Mononuclear cell (primary cell): Measurements from ENCODE around the gene MC1R. TPM values are rescaled to one million over a fixed set of nuclear protein-coding genes. Genes with fewer than 3 reads are reported as not detected.
"Not testable (repeated sequence)": the region's sequence is repeated elsewhere in the genome, so short reads cannot be mapped to it uniquely, and the experiment has no call there.

Source experiments
- H3K27me3 ChIP-seq: 2 replicates; pipeline ENCODE4 v1.6.0; 2011; ENCODE audit warnings: low read length, control low read depth; ENCODE audit not compliant: insufficient read depth
- H3K4me1 ChIP-seq: 2 replicates; pipeline ENCODE4 v1.5.1; 2011; ENCODE audit warnings: mild to moderate bottlenecking, low read length, control low read depth; ENCODE audit not compliant: insufficient read depth
- H3K4me3 ChIP-seq: 2 replicates; pipeline ENCODE4 v1.5.1; 2011; ENCODE audit warnings: mild to moderate bottlenecking, low read length, moderate library complexity
- H3K9me3 ChIP-seq: 2 replicates; pipeline ENCODE4 v1.5.1; 2011; ENCODE audit warnings: low read depth, mild to moderate bottlenecking, control low read depth, low read length
- total RNA-seq: library from RNA; depleted of rRNA; stranded (reverse); fragments of >200 nt; gene quantifications from one replicate; pipeline ENCODE4 v1.2.3, GENCODE V29; 2012

Gene MC1R
- total RNA-seq, 1 donor = 2.7 TPM

DNA sequence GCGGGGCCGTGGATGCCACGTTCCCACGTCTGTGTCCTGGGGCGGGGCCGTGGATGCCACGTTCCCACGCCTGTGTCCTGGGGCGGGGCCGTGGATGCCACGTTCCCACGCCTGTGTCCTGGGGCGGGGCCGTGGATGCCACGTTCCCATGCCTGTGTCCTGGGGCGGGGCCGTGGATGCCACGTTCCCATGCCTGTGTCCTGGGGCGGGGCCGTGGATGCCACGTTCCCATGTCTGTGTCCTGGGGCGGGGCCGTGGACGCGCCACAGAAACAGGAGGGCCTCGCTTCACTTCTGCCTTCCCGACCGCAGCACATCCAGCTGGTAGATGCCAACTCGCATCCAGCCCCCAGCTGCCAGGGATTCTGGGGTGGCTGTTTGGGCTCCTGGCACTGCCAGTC, 15.4 kb downstream of the MC1R start:
- not testable (repeated sequence) for H3K27me3 ChIP-seq, H3K4me1 ChIP-seq, H3K4me3 ChIP-seq, H3K9me3 ChIP-seq

DNA sequence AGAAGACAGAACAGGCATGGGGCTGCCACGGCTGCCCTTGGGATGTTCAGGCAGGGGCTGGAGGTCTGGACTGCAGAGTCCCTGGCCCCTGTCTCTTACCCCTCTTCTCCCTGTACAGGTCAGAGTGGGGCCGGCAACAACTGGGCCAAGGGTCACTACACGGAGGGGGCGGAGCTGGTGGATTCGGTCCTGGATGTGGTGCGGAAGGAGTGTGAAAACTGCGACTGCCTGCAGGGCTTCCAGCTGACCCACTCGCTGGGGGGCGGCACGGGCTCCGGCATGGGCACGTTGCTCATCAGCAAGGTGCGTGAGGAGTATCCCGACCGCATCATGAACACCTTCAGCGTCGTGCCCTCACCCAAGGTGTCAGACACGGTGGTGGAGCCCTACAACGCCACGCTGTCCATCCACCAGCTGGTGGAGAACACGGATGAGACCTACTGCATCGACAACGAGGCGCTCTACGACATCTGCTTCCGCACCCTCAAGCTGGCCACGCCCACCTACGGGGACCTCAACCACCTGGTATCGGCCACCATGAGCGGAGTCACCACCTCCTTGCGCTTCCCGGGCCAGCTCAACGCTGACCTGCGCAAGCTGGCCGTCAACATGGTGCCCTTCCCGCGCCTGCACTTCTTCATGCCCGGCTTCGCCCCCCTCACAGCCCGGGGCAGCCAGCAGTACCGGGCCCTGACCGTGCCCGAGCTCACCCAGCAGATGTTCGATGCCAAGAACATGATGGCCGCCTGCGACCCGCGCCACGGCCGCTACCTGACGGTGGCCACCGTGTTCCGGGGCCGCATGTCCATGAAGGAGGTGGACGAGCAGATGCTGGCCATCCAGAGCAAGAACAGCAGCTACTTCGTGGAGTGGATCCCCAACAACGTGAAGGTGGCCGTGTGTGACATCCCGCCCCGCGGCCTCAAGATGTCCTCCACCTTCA, 16.2 kb downstream of the MC1R start:
- Histone ChIP-seq H3K4me3 (no peak overlapping the region), H3K4me1 (no peaks in the 10 kb centered on the region), H3K9me3 (no peaks in the 10 kb centered on the region), H3K27me3 (no peaks in the 10 kb centered on the region)

DNA sequence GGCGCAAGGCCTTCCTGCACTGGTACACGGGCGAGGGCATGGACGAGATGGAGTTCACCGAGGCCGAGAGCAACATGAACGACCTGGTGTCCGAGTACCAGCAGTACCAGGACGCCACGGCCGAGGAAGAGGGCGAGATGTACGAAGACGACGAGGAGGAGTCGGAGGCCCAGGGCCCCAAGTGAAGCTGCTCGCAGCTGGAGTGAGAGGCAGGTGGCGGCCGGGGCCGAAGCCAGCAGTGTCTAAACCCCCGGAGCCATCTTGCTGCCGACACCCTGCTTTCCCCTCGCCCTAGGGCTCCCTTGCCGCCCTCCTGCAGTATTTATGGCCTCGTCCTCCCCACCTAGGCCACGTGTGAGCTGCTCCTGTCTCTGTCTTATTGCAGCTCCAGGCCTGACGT, 17.0 kb downstream of the MC1R start:
- not testable (repeated sequence) for H3K9me3 ChIP-seq, H3K27me3 ChIP-seq, H3K4me3 ChIP-seq, H3K4me1 ChIP-seq

DNA sequence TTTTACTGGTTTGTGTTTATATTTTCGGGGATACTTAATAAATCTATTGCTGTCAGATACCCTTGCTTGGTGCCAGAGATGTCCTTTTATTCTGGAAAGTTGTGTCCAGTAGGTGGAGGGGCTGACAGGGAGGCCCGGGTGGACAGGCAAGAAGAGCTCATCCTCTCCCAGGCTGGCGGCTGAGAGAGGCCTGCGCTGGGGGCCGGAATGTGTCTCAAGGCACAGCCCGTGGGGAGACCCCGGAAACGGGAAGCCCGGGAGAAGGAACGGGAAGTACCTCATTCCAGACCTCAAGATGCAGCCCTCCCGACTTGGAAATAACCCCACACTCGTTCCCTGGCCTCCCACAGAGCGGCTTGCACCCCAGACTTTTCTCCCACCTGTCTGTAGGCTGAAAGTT, 17.4 kb downstream of the MC1R start:
- Histone ChIP-seq H3K9me3 (no peaks in the 10 kb centered on the region), H3K27me3 (no peaks in the 10 kb centered on the region), H3K4me1 (no peaks in the 10 kb centered on the region), H3K4me3 (no peak overlapping the region)

DNA sequence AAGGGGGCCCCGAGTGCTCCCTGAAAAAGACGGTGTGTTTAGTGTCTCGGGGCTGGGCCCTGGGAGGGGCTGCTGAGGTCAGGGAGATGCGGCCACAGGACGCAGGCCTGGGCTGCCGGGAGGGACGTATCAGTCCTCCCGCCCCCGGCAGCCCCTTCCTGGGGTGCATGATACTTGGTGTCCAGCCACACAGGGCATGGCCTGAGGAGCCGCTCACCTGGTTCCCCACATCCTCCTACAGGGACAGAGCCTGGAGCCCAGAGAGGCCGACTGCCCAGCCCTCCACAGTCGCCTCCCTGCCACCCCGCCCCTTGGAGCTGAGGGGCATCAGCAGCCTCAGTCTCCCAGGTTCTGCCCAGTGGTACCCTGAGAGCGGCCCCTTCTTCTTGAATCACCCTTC, 17.8 kb downstream of the MC1R start:
- H3K27me3 ChIP-seq = no peaks in the 10 kb centered on the region
- H3K4me3 ChIP-seq = no peak overlapping the region
- no peaks in the 10 kb centered on the region for H3K9me3 ChIP-seq
- no peaks in the 10 kb centered on the region for H3K4me1 ChIP-seq

DNA sequence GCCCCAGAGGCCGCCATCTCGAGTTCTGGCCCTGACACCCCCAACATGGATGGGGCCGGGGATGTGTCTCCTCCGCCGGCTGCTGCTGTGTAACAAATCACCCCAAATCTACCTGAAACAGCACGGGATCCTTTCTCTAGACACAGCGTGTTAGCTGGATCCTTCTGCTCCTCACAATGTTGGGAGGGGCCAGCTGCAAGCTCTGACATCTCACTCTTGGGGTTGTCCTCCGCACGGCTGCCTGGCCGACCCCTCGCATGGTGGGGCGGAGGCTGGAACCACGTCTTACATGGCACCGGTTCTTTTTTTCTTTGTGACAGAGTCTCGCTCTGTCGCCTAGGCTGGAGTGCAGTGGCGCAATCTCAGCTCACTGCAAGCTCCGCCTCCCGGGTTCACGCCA, 18.3 kb downstream of the MC1R start:
- Histone ChIP-seq H3K27me3 (no peaks in the 10 kb centered on the region), H3K9me3 (no peaks in the 10 kb centered on the region), H3K4me3 (no peak overlapping the region), H3K4me1 (no peaks in the 10 kb centered on the region)

DNA sequence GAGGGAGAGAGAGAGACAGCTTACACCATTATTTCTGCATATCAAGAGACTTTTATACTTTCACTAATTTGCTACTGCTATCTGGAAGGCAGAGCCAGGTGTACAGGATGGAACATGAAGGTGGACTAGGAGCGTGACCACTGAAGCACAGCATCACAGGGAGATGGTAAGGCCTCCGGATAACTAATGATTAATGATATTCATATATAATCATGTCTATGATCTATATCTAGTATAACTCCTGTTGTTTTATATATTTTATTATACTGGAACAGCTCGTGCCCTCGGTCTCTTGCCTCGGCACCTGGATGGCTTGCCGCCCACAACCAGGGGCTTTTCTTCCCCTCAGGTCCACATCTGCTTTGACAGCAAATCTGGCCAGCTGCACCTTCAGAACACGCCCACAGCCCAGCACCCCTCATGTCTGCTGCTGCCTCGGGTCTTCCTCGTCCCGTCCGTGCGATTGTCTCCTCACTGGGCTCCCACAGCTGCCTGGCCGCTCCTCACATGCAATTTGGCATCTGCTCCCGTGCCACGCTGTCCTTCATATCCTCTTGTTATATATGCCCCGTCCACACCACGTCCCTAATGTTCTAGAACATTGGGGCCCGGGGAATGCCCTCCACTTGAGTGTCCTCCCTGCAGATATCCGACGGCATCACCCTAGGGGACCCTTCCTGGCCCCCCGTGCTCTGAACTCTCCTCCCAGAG, 19.7 kb downstream of the MC1R start:
- no peaks in the 10 kb centered on the region for H3K9me3 ChIP-seq
- H3K4me3 ChIP-seq = no peak overlapping the region
- no peaks in the 10 kb centered on the region for H3K4me1 ChIP-seq
- H3K27me3 ChIP-seq = no peaks in the 10 kb centered on the region

DNA sequence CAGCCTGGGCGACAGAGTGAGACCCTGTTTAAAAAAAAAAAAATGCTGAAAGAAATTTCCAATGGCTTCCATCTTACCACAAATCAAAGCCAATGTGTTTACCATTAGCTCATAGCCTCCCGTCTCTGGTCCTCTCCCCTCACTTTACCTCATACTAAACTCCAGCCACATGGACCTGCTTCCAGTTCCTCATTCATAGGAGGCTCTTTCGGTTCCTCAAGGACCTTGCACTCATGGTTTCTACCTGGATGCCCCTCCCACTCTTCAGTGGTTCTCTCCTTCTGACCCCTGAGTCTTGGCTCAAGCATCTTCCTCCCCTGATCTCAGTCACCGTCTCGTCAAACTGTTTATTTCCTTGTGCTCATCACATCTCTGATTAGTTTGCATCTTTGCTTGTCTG, 26.1 kb downstream of the MC1R start:
- Histone ChIP-seq H3K9me3 (no peaks in the 10 kb centered on the region), H3K27me3 (peaks cover 18% of the 10 kb centered on the region), H3K4me3 (no peak overlapping the region), H3K4me1 (peaks cover 20% of the 10 kb centered on the region)

DNA sequence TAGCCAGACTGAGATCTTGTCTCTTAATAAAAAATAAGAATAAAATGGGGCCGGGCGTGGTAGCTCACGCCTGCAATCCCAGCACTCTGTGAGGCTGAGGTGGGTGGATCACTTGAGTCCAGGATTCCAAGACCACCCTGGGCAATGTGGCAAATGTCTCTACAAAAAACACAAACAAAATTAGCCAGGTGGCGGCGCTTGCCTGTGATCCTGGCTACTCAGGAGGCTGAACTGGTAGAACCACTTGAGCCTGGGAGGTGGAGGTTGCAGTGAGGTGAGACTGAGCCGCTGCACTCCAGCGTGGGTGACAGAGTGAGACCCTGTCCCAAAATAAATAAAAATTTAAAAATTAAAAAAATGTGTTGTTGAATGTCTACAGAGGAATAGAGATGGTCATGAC, 27.0 kb downstream of the MC1R start:
- Histone ChIP-seq H3K4me3 (no peak overlapping the region), H3K4me1 (peaks cover 23% of the 10 kb centered on the region), H3K9me3 (no peaks in the 10 kb centered on the region), H3K27me3 (peaks cover 18% of the 10 kb centered on the region)

DNA sequence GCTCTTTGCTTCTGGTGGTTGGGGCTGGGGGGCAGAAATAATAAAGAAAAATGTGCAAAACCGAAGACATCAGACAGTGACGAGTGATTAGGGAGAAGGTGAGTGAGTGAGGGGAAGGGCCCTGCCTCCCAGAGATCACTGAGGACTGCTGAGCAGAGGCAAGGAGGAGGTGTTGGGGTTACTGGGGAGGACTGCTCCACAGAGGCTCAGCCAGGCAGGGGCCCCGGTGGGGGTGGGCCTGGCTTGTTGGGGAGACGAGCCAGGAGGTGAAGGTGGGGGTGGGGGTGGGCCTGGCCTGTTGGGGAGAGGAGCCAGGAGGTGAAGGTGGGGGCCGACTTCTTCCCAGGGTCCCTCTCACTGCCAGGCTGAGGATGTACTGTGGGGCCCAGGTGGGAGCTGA, 27.9 kb downstream of the MC1R start:
- H3K9me3 ChIP-seq = no peaks in the 10 kb centered on the region
- H3K4me3 ChIP-seq = no peak overlapping the region
- peaks cover 18% of the 10 kb centered on the region for H3K27me3 ChIP-seq
- peaks cover 23% of the 10 kb centered on the region for H3K4me1 ChIP-seq

DNA sequence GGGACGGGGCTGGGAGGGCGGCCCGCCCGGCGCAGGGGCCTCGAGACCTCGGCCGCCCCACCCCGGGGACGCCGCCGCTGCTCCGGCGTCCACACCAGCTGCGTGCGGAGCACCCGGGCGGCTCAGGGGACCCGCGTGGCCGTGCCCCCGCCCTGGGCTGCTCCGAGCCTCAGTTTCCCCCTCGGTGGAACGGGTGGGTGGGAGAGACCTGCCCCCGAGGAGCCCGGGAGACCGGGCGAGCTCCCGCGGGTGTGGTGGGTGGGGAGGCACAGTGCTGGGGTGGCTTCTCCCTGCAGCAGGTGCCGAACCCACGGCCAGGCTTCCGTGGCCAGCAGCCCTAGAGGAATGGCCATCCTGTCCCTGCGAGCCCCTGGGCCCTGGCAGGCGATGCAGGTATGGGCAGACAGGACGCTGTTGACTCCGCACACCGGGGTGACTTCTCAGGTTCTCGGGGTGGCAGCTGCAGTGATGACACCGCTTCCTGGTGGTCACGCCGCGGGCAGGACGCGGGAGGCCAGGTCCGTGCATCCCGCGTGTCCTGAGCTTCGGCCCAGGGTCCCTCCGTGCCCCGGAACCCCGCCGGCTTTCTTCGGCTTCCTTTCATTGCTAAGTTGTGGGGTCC, 30.6 kb downstream of the MC1R start:
- peak overlapping the region; percentile 44 for H3K4me3 ChIP-seq
- peaks cover 45% of the 10 kb centered on the region for H3K4me1 ChIP-seq
- H3K27me3 ChIP-seq = peaks cover 18% of the 10 kb centered on the region
- no peaks in the 10 kb centered on the region for H3K9me3 ChIP-seq

DNA sequence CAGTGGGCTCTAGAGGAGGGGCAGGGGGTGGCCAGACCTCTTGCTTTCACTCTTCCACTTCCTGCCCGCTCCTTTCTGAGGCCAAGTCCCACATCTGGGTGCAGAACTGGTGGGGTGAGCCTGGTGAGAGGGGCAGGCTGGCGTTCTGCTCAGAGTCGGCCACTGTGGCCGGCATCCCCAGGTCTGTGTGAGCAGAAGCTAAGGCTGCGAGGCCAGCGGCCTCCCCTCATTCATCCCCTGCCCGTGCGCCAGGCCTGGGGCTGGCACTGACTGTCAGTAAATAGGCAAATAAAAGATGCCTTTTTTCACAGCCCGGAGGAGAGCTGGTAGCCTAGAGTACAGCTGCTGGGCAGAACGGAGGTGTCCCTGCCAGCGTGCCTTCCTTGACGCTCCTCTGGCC, 31.1 kb downstream of the MC1R start:
- no peaks in the 10 kb centered on the region for H3K9me3 ChIP-seq
- H3K27me3 ChIP-seq = peaks cover 18% of the 10 kb centered on the region
- peaks cover 50% of the 10 kb centered on the region for H3K4me1 ChIP-seq
- no peak overlapping the region for H3K4me3 ChIP-seq

DNA sequence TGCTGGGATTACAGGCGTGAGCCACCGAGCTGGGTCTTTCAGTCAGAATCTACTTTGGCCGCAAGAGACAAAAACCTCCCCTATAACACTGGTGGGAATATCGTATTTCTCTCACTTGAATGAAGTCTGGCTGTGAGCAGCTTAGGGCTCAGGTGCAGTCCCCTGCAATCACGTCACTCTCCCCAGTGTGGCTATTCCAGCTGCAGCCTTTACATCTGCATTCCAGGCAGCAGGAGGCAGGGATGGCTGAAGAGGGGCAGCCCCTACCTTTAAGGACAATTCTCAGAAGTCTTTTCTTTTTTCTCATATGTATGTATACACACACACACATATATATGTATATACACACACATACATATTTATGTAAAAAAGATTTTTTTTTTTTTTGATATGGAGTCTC, 32.8 kb downstream of the MC1R start:
- Histone ChIP-seq H3K4me1 (peaks cover 63% of the 10 kb centered on the region), H3K4me3 (no peak overlapping the region), H3K9me3 (no peaks in the 10 kb centered on the region), H3K27me3 (peaks cover 7% of the 10 kb centered on the region)

DNA sequence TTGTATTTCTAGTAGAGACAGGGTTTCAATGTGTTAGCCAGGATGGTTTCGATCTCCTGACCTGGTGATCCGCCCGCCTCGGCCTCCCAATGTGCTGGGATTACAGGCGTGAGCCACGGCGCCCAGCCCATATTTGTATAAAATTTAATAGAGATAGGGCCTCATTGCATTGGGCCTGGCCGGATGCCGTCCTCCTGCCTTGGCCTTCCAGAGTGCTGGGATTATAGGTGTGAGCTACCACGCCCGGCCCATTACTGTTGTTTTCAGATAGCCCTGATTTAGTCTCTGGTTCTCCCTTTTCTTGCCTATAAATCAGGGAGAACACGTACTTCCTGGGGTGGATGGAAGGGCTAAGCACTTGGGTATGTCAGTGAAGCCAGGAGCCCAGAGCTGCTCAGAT, 33.4 kb downstream of the MC1R start:
- H3K4me1 ChIP-seq = peaks cover 69% of the 10 kb centered on the region
- peaks cover 4% of the 10 kb centered on the region for H3K27me3 ChIP-seq
- no peak overlapping the region for H3K4me3 ChIP-seq
- H3K9me3 ChIP-seq = no peaks in the 10 kb centered on the region

DNA sequence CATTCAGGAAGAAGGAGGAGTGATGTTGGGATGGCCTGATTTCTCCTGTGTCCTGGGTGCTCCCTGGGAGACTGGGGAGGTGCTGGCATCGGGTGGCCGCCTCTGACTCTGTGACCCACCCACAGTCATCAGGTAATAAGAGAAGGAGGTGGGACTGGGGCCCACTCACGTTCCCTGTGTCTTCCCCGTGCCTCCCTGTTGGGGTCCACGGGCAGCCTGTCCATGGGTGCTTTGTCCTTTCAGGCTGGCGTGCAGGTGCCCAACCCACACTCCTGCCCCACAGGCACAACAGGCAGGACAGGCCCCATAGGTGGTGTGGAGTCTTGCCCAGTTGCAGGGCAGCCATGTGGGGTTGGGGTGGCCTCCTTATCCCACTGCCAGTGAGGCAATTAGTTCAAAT, 33.9 kb downstream of the MC1R start:
- no peaks in the 10 kb centered on the region for H3K9me3 ChIP-seq
- H3K27me3 ChIP-seq = peaks cover 1% of the 10 kb centered on the region
- H3K4me3 ChIP-seq = no peak overlapping the region
- peaks cover 71% of the 10 kb centered on the region for H3K4me1 ChIP-seq
